HG02938 (cell line): ENCODE data around the gene HPS3.
"Not testable (repeated sequence)": the region's sequence is repeated elsewhere in the genome, so short reads cannot be mapped to it uniquely, and the experiment has no call there.

Source experiments
- ATAC-seq: cut with Tn5 transposase; IDR thresholded peaks from one replicate; pipeline ENCODE4 v1.9.1; 2021; ENCODE audit warnings: mild to moderate bottlenecking, moderate library complexity; ENCODE audit not compliant: unreplicated experiment

Gene HPS3

DNA sequence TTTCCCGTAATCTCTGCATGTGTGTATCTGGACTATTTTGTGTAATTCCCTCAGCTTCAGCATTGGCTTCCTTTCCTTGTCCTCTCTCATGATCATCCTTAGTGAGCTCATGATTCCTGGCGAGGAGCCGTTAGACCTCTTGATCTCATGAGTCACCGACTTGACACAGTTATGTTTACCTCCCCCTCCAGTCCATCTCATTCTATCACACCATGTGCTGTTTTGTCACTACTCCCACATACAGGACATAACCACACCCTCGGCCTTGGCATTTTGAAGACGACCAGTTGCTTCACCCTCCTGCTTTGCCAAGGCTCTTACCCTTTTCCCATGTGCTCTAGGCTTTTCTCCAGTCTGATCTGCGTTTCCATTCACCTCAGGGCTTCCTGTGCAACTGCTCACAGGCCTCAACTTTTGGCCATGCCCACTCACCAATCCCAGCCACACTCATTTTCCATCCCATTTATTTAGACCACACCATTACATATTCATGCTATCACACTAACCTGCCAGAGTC is 50.7 kb downstream of the HPS3 start:
- ATAC-seq, result no peak

DNA sequence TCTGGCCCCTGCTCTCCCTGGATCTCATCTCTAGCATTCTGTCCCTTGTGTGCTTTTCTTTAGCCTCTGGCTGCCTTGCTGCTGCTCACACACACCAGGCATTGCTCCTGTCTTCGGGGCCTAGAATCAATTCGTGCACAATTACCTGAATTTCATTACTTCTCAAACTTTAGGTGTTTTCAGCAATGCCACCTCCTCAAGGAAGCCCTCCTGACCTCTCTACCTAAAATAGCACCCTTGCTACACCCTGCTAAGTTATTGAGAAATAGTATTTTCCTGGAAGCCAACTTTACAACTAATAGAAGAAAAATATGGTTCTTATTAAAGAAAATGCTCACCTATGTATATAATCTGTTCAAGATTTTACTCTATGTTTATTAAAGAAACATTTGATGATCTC is 51.7 kb downstream of the HPS3 start:
- no peak for ATAC-seq

DNA sequence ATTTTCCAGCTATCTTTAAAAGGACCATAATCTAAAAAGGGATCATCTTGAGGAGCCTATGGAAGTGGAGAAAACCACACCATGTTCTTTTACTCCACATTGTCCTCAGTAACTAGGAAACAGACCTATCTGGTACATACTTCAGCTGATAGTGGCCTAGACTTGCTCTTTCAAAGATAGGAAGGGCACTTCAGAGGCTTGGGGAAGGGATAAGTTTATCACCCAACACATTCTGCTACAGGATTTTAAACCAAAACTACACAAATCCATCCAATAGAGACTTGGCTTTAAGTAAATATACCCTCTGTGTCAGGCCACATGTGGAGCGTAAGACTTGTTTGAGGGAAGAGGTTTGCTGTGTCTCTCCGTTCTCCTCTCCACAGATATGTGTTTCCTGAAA is 56.8 kb downstream of the HPS3 start:
- no peak for ATAC-seq

DNA sequence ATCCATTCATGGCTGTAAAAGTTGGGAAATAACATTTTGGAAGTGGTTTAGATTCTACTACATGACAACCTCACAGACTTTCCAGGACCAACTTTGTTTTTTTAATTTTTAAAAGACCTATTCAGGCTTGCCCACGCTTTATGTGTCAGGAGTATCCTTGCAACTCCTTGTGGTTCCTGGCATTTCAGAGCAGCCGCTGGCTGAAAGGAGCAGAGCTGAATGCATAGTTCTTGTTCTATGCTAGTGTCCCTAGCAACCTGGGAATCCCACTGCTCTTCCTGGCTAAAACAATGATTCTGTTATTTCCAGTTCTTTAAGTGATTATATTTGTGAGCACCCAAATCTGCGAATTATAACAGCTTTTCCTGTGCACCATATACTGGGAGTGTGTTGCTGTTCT is 57.3 kb downstream of the HPS3 start:
- no peak for ATAC-seq

DNA sequence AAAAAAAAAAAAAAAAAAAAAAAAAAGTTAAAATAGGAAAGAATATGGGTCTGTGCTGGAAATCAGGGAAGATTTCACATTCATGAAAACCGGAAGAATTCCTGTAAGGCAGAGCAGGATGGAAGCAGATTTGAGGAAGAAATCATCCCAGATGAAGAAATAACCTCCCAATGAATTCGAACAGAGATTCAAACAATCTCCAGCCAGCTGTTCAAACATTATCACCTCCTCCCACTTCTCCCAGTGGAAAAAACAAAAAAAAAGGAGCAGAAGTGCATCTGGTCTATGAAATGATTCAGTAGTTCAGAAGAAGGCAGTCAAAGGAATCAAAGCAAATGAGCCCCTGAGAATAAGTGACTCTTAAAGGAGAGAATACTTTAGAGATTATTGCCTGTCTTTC is 59.1 kb downstream of the HPS3 start:
- ATAC-seq, result no peak

DNA sequence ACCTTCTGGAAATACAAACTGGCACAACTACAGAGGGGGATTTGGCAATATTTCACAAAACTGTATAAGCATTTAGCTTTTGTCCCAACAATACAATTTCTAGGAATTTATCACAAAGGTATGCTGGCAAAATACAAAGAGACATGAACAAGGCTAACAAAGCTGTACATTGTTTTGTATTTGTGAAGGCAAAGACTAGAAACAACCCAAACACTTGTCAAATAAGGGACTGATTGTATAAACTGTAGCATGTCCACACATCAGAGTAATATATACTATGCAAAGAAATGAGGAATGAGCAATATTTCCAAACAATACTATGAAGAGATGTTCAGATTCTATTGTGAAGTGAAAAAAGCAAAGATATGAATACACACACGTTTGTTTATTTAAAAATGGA is 65.8 kb downstream of the HPS3 start:
- ATAC-seq, result no peak

DNA sequence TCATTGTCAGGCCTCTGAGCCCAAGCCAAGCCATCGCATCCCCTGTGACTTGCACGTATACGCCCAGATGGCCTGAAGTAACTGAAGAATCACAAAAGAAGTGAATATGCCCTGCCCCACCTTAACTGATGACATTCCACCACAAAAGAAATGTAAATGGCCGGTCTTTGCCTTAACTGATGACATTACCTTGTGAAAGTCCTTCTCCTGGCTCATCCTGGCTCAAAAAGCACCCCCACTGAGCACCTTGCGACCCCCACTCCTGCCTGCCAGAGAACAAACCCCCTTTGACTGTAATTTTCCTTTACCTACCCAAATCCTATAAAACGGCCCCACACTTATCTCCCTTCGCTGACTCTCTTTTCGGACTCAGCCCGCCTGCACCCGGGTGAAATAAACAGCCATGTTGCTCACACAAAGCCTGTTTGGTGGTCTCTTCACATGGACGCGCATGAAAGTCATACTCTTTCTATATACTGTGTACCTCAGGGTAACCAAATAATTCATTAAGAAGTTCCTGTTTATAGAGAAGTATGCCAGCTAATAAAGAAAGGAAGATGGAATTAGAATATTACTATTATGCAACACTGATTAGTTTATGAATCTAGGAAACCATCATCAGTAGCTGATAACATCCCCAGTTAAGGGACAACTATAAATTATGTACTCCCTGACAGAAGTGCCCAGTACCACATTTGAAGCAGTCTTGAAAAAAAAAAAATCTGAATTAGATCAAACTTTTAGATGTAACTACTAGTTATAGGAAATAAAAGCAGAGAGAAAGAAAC is 67.6 kb downstream of the HPS3 start:
- not testable (repeated sequence) for ATAC-seq

DNA sequence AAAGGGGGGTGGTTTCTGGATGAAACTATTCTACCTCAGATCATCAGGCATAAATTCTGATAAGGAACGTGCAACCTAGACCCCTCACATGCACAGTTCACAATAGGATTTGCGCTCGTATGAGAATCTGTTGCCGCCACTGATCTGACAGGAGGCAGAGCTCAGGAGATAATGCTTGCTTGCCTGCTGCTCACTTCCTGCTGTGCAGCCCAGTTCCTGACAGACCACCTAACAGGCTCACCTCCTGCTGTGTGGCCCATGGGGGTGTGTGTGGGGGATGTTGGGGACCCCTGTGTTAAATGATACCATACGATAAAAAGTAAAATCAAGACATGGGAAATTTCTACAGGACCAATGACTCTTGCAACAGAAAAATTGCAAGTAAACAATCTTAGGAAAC is 68.2 kb downstream of the HPS3 start:
- ATAC-seq, result no peak

DNA sequence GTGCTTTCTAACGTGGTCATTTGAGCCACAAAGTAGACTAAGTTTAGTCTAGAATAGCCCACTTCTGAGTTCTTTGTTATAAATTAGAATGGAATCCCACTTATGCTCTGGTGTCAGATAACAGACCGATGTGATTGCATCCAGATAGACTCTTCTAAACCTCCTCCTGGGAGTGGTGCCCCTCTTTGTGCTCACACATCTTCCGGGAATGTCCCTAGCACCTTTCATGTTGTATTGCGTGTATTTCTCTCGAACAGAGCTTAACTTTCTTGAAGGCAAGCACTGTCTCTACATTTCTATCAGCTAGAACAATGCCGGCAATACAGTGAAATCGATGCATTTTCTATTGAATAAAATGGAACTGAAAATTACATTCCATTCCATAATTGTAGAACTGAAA is 69.2 kb downstream of the HPS3 start:
- ATAC-seq, result no peak

DNA sequence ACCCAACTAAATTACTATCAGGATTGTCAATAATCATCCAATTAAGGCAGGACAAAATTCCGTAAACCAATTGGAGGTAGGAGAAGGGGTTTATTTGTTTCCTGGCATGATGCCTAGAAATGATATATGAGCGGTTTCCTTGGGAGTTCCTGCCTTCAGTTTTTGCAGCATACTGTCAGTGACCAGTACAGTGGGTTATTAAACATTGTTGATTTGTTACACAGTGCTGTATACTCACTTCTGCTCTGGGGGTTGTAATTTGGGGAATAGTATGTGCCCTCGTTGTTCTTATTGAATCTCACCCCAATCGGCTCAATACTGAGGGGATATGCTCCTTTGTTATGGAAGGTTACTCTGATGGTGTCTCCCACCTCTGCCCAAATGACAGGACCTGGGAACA is 70.0 kb downstream of the HPS3 start:
- no peak for ATAC-seq

DNA sequence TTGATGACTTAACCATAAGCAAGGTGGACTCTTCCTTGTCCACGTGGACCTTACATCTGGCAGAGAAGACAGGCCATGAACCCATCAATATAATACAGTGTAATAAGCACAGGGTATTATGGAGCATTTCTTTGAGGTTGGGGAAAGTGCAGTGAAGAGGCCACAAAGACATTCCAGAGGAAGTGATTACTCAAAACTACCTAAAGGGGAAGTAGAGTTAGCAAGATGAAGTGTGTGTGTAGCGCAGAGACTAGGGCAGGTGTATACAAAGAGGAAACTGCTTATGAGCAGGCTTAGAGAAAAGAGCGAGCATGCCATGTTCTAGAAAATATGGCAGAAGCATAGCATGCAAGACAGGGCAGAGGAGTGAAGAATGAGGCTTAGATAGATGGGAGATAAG is 74.3 kb downstream of the HPS3 start:
- ATAC-seq, result peak; percentile 98

DNA sequence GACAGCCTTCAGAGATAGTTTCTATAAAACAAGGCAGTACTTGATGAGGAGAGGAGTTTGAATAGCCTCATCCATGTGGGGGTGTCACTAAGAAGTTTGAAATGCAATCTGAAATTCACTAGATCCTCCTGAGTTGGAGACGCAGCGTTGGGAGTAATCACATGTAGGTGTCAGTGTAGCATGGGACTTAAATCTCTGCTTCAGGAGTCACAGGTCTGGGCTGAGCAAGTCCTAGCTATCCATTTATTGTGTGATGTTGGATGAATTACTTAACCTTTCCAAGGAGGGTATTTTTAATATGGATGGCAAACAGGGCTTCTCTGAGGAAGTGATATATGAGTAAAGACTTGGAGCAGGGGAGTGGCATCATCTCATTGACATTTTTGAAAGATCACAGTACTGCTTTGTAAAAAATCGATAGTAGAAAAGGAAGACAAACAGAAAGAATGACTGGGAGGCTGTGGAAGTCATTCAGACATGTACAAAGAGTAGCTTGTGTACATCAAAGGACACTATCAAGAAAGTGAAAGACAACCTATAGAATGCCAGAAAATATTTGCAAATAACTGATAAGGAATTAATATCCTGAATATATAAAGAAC is 75.1 kb downstream of the HPS3 start:
- no peak for ATAC-seq

DNA sequence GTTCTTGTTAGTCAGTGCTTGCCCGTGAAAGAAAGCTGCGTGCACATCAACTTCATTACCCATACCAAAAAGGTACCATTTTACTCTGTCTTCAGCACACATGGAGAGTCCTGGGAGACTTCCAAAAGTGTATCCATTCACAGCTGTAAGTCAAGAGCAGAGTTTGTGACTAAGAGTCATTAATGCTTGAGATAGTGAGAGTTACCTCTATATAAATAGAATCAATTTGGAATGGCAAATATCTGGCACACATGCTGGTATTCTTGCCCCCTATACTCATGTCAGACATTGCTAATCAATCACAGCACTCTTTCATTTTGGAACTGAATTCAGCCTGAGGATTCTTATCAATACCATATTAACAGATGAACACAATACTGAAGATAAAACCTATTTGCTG is 78.0 kb downstream of the HPS3 start:
- no peak for ATAC-seq

DNA sequence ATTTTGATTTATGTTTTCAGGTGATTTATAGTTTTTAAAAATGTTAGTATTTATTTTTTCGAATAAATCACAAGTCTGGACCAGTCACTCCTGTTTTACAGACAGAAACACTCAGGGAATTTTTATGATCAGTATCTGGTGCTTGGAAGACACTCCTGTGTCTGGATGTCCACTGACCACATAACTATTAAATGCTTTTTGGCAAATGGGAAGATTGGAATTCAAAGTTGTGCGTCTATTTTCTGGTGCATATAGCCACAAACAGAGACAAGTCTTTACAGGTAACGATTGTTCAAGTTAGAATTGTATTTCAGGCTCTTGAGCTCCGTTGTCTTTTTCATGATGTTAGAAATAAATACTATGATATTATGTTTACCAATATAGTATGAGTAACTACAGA is 80.0 kb downstream of the HPS3 start:
- no peak for ATAC-seq

DNA sequence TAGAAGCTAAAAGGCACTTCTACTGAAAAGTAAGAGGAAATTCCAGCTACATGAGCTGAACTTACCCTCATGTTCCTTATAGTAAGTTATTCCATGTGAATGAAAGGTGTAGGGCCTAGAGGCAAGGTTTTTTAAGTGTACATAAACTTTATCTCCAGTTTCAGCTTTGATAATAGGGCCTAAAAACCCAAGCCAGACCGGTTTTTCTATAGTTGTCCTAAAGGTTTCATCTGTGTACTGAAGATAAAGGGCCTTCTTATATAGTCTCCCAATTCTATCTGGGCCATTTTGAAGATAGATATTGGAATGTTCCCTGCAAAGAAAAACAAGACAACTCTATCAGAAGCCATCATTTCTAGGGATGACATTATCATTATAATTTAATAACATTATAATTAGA is 82.9 kb downstream of the HPS3 start:
- ATAC-seq, result no peak

DNA sequence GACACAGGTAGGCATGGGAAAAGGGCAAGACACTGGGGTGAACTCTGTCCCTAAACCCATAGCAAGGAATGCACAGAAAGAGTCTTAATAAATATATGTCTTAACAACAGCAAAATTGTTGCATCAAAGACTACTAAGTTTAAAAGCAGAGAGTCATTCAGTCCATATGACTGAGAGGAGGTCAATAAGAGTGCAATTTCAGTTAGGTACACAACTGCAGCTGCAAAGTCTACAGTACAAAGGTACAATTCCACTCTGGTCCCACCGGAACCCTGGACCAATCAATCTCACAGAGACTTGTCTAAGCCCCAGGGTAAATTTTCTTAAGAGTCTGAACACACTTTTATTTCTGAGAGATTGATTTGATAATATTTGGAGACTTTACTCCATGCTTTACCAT is 85.3 kb downstream of the HPS3 start:
- no peak for ATAC-seq

DNA sequence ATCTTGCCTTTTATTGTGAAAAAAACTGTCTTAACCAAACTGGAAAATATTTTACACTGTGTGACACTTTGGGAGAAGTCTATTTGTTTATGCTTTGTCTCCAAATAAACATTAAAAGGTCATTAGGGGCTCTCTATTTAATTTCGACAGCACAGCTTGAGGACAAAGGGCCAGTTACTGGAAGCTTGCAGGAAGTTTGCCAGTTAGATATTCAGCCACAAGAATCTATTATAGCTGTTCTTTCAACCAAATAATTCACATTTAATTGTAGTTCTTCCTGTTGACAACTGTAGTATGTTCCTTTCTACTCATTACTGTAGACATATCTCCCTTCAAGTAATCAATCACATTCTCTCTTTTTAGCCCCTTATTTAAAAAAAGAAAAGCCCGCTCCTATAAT is 86.1 kb downstream of the HPS3 start:
- ATAC-seq, result no peak

DNA sequence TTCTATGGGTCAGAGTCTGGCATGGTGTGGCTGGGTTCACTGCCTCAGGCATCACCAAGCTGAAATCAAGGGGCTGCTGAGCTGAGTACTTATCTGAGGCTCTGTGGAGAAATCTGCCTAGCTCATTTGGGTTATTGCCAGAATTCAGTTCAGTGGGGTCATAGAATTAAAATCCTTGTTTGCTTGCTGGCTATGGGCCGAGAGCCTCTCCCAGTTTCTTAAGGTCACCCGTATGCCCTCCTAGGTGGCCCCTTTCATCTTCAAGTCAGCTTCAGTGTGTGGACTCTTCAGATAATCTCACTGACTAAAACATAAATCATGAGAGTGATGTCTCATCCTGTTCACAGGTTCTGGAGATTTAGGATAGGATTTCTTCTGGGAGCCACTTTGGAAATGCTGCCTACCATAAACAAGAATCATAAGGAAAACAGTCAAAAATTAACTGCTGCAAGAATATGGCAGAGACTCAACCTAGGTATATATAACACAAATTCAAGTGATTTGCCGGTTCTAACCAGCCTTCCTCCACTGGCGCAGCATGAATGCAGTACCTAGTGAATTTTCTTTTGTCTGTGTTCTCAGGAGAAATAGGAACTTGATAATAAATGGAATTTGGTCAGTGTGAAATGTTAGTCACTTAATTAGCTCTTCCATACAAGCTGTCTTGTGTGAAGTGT is 86.9 kb downstream of the HPS3 start:
- no peak for ATAC-seq

DNA sequence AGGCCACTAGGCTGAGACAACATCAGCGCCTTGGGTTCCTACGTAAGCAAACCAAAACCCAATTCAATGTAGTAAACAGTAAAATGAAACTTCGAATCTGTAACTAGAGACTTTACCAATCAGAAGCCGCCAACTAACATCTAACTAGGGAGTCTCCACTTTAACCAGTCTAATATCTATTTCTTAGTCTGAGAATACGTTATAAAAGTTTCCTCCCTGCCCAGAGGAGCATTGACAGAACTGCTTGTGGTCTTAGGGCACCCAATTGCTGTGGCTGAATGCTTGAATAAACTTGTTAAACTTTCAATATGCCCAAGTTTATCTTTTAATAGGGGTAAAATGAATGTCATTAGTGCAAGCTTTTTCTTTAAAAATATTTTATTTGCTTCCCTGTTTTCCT is 87.9 kb downstream of the HPS3 start:
- no peak for ATAC-seq

DNA sequence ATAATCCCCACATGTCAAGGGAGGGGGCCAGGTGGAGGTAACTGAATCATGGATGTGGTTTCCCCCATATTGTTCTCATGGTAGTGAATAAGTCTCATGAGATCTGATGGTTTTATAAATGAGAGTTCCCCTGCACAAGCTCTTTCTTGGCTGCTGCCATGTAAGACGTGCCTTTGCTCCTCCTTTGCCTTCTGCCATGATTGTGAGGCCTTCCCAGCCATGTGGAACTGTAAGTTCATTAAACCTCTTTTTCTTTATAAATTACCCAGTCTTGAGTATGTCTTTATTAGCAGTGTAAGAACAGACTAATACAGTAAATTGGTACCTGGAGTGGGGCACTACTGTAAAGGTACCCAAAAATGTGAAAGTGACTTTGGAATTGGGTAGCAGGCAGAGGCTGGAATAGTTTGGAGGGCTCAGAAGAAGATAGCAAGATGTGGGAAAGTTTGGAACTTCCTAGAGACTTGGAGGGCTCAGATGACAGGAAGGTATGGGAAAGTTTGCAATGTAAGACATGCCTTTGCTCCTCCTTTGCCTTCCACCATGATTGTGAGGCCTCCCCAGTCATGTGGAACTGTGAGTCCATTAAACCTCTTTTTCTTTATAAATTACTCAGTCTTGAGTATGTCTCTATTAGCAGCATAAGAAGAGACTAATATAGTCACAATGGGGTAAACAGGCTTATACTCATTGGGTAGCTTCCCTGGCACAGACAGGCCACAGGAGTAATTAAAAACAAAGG is 90.1 kb downstream of the HPS3 start:
- ATAC-seq, result not testable (repeated sequence)

DNA sequence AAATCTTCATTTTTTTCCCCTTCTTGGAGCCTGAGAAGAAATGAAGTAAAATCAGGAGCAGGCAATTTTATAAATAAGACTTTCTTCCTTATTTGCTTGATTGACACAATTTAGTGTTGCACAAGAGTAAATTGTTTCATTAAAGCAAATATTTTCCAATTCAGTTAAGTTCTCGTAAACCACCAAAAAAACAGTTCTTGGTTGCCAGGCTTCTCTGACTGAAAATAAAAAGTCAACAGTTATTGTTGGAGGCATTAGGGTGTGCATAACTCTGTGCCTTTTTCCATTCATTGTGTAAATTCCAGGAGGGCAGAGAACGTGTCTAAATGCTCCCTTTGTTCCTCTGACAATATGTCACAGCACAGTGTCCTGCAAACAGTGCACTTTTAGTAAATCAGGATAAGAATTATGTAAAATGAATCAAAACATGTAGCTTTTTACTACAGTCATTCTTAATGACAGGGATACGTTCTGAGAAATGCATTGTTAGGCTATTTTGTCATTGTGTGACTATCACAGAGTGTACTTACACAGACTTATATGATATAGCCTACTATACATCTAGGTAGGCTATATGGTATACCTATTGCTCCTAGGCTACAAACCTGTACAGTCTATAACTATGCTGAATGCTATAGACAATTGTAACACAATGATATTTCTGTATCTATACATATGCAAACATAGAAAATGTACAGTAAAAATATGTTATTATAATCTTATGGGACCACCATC is 92.5 kb downstream of the HPS3 start, which contains the start of gene CP:
Gene CP (minus strand): TSS at position 47 of the 735 bp plus-strand sequence. CDS start 37 bp downstream, at position 10.
- no peak for ATAC-seq
